ENCODE data around the gene GLUD1. TPM values are rescaled to one million over a fixed set of nuclear protein-coding genes. Genes with fewer than 3 reads are reported as not detected.

The GLUD1 gene
- total RNA-seq, 1 donor from 2014 or later, result 181 TPM

GRCh38 chr10:87101996-87102395, 7.4 kb upstream of the GLUD1 start:
- Histone ChIP-seq H3K27me3 (no peaks in the 10 kb centered on the region), H3K4me2 (no peak overlapping the region), H3K4me3 (no peak overlapping the region), H4K20me1 (ENCODE audit: low read depth) (no peaks in the 10 kb centered on the region), H2AFZ (replicated peaks) (no peak overlapping the region), H3K27ac (no peak overlapping the region), H3K79me2 (ENCODE audit: low read depth) (peaks cover 37% of the 10 kb centered on the region), H3K9ac (no peak overlapping the region), H3K36me3 (peaks cover 6% of the 10 kb centered on the region), H3K9me3 (ENCODE audit: low read depth) (no peaks in the 10 kb centered on the region), H3F3A (ENCODE audit: low read depth) (no peaks in the 10 kb centered on the region), H3K4me1 (no peaks in the 10 kb centered on the region)
- H3K36me3 Mint-ChIP-seq, result peaks cover 27% of the 10 kb centered on the region
- H3K9me3 Mint-ChIP-seq, result no peaks in the 10 kb centered on the region
- no peak overlapping the region for H3K27ac Mint-ChIP-seq
- no peaks in the 10 kb centered on the region for H3K4me1 Mint-ChIP-seq
- no peak overlapping the region for H3K4me3 Mint-ChIP-seq
- TF ChIP-seq EZH2phosphoT487 (IDR thresholded peaks at IDR 0.05) (no peak), EZH2 (IDR thresholded peaks at IDR 0.05) (no peak)
- no peak for DNase-seq (ENCODE audit: low spot score)
- H3K27me3 Mint-ChIP-seq (ENCODE audit: insufficient read depth, low read depth), result no peaks in the 10 kb centered on the region

- Histone ChIP-seq H3K27me3 (no peaks in the 10 kb centered on the region), H4K20me1 (ENCODE audit: low read depth) (peaks cover 29% of the 10 kb centered on the region), H3K27ac (peak overlapping the region; percentile 48), H3K36me3 (no peaks in the 10 kb centered on the region), H3K4me3 (peak overlapping the region; percentile 76), H2AFZ (replicated peaks) (peak overlapping the region; percentile 88), H3K4me2 (peak overlapping the region; percentile 81), H3K9me3 (ENCODE audit: low read depth) (no peaks in the 10 kb centered on the region), H3F3A (ENCODE audit: low read depth) (peaks cover 31% of the 10 kb centered on the region), H3K9ac (peak overlapping the region; percentile 21), H3K4me1 (peaks cover 24% of the 10 kb centered on the region), H3K79me2 (ENCODE audit: low read depth) (peaks cover 80% of the 10 kb centered on the region)
- H3K27ac Mint-ChIP-seq, result no peak overlapping the region
- H3K4me3 Mint-ChIP-seq, result peak overlapping the region; percentile 89
- no peaks in the 10 kb centered on the region for H3K9me3 Mint-ChIP-seq
- H3K4me1 Mint-ChIP-seq, result peaks cover 38% of the 10 kb centered on the region
- DNase-seq (ENCODE audit: low spot score), result peak; percentile 87
- peaks cover 19% of the 10 kb centered on the region for H3K36me3 Mint-ChIP-seq
- H3K27me3 Mint-ChIP-seq (ENCODE audit: insufficient read depth, low read depth), result no peaks in the 10 kb centered on the region
- TF ChIP-seq, protein P1, sequence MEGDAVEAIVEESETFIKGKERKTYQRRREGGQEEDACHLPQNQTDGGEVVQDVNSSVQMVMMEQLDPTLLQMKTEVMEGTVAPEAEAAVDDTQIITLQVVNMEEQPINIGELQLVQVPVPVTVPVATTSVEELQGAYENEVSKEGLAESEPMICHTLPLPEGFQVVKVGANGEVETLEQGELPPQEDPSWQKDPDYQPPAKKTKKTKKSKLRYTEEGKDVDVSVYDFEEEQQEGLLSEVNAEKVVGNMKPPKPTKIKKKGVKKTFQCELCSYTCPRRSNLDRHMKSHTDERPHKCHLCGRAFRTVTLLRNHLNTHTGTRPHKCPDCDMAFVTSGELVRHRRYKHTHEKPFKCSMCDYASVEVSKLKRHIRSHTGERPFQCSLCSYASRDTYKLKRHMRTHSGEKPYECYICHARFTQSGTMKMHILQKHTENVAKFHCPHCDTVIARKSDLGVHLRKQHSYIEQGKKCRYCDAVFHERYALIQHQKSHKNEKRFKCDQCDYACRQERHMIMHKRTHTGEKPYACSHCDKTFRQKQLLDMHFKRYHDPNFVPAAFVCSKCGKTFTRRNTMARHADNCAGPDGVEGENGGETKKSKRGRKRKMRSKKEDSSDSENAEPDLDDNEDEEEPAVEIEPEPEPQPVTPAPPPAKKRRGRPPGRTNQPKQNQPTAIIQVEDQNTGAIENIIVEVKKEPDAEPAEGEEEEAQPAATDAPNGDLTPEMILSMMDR (IDR thresholded peaks at IDR 0.05), result no peak
- TF ChIP-seq EZH2 (IDR thresholded peaks at IDR 0.05) (no peak), EZH2phosphoT487 (IDR thresholded peaks at IDR 0.05) (no peak)
These were observed 748 bp upstream of the GLUD1 start for GRCh38 chr10:87095236-87095945.

DNA sequence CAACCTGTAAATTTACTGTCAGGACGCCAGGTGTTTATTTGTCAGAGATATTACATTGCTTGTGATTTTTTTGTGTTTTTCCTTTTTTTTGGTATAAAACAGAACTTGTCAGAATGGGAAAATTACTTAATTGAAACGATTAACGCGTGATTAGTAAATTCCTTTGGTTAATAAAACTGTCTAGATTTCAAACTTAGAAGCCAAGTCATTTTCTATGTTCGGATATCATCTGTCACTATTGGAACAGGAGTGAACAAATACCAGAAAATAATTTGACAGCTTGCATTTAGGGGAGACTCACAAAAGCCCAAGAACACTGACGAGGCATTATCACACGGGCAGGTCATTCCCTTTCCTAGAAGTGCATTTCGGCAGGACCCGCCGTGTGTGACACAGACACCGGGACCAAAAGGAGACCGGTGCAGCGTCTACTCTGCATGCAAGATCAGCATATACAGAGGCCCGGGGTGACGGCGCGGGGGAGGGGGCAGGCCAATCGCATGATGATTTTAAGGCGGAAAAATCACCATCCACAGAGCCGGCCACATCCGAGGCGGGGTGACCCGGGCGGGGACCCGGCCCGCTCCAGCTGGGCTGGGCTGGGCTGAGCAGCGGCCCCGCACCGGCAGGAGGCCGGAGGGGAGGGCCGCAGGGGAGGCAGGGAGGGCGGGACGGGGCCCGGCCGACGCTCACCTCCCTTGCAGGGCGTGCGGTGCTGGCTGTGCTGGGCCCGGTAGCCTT, 841 bp downstream of the GLUD1 start:
- no peaks in the 10 kb centered on the region for H3K9me3 ChIP-seq (ENCODE audit: low read depth)
- H3K4me3 ChIP-seq, result peak overlapping the region; percentile 81
- H3K9me3 Mint-ChIP-seq, result no peaks in the 10 kb centered on the region
- peak overlapping the region; percentile 23 for H2AFZ ChIP-seq (replicated peaks)
- TF ChIP-seq, protein P1 (IDR thresholded peaks at IDR 0.05), result no peak
- TF ChIP-seq EZH2phosphoT487 (IDR thresholded peaks at IDR 0.05) (no peak), EZH2 (IDR thresholded peaks at IDR 0.05) (no peak)
- H3K27me3 Mint-ChIP-seq (ENCODE audit: insufficient read depth, low read depth), result no peaks in the 10 kb centered on the region
- H3K79me2 ChIP-seq (ENCODE audit: low read depth), result peaks cover 82% of the 10 kb centered on the region
- peaks cover 5% of the 10 kb centered on the region for H3K36me3 ChIP-seq
- peak overlapping the region; percentile 75 for H3K27ac ChIP-seq
- peaks cover 10% of the 10 kb centered on the region for H3K36me3 Mint-ChIP-seq
- H3K9ac ChIP-seq, result peak overlapping the region; percentile 55
- peak overlapping the region; percentile 98 for H3K4me3 Mint-ChIP-seq
- peaks cover 29% of the 10 kb centered on the region for H4K20me1 ChIP-seq (ENCODE audit: low read depth)
- H3K27ac Mint-ChIP-seq, result peak overlapping the region; percentile 74
- H3K4me1 Mint-ChIP-seq, result peaks cover 42% of the 10 kb centered on the region
- no peaks in the 10 kb centered on the region for H3K27me3 ChIP-seq
- H3F3A ChIP-seq (ENCODE audit: low read depth), result peaks cover 31% of the 10 kb centered on the region
- H3K4me2 ChIP-seq, result peak overlapping the region; percentile 90
- H3K4me1 ChIP-seq, result peaks cover 26% of the 10 kb centered on the region
- peak; percentile 69 for DNase-seq (ENCODE audit: low spot score)

Measured in neural progenitor cell (in vitro differentiated cells).